Bone marrow (tissue), 2 donors: ENCODE data around the gene PHC2.

Experiments used
- DNase-seq, 2 donors: peaks; one replicate each; lab custom pipeline; 2025; lab: John Stamatoyannopoulos, UW

The PHC2 gene

GRCh38 chr1:33430692-33431593, at the start of gene PHC2:
TSS of gene PHC2 (minus strand) at chr1:33431095. CDS start at chr1:33375539, 55,556 bp downstream.
- peak in 1 of 2 donors; percentile 74 for DNase-seq

- no peak for DNase-seq
Measured at GRCh38 chr1:33477451-33477850, 46.6 kb upstream of the PHC2 start.

- no peak for DNase-seq
Measured at GRCh38 chr1:33473900-33474299, 43.0 kb upstream of the PHC2 start.

GRCh38 chr1:33472269-33472980, 41.5 kb upstream of the PHC2 start, which contains the start of gene ZSCAN20:
TSS of gene ZSCAN20 (plus strand) at chr1:33472645. CDS start at chr1:33479289, 6,644 bp downstream.
- peak; percentile 67 to 92 for DNase-seq

GRCh38 chr1:33471416-33471815, 40.5 kb upstream of the PHC2 start:
- DNase-seq: no peak

- peak; percentile 18 to 70 for DNase-seq
Measured at GRCh38 chr1:33470495-33471012, 39.7 kb upstream of the PHC2 start.

- no peak for DNase-seq
Measured at GRCh38 chr1:33469691-33470090, 38.8 kb upstream of the PHC2 start.

- no peak for DNase-seq
Measured at GRCh38 chr1:33468967-33469366, 38.1 kb upstream of the PHC2 start.

GRCh38 chr1:33468531-33468930, 37.6 kb upstream of the PHC2 start:
- no peak for DNase-seq

- DNase-seq: no peak
Measured at GRCh38 chr1:33468011-33468410, 37.1 kb upstream of the PHC2 start.

GRCh38 chr1:33466159-33466558, 35.3 kb upstream of the PHC2 start:
- DNase-seq: no peak

- DNase-seq: no peak
Measured at GRCh38 chr1:33465316-33465715, 34.4 kb upstream of the PHC2 start.

- DNase-seq: no peak
Measured at GRCh38 chr1:33464552-33464951, 33.7 kb upstream of the PHC2 start.

GRCh38 chr1:33462405-33463164, 31.7 kb upstream of the PHC2 start:
- no peak for DNase-seq

GRCh38 chr1:33460947-33461629, 30.2 kb upstream of the PHC2 start:
- peak in 1 of 2 donors; percentile 28 for DNase-seq

- no peak for DNase-seq
Measured at GRCh38 chr1:33460144-33460543, 29.2 kb upstream of the PHC2 start.

- DNase-seq: no peak
Measured at GRCh38 chr1:33459691-33460090, 28.8 kb upstream of the PHC2 start.

GRCh38 chr1:33456502-33456886, 25.6 kb upstream of the PHC2 start:
- no peak for DNase-seq

- peak in 1 of 2 donors; percentile 66 for DNase-seq
Measured at GRCh38 chr1:33455539-33456501, 24.9 kb upstream of the PHC2 start.

- DNase-seq: no peak
Measured at GRCh38 chr1:33454646-33455282, 23.9 kb upstream of the PHC2 start.
